ENCODE data around the gene NRAS.
A peak's percentile ranks its signal among the peaks of the same experiment; 100 is the strongest.
"Not testable (repeated sequence)": the region's sequence is repeated elsewhere in the genome, so short reads cannot be mapped to it uniquely, and the experiment has no call there.

Gene NRAS

DNA sequence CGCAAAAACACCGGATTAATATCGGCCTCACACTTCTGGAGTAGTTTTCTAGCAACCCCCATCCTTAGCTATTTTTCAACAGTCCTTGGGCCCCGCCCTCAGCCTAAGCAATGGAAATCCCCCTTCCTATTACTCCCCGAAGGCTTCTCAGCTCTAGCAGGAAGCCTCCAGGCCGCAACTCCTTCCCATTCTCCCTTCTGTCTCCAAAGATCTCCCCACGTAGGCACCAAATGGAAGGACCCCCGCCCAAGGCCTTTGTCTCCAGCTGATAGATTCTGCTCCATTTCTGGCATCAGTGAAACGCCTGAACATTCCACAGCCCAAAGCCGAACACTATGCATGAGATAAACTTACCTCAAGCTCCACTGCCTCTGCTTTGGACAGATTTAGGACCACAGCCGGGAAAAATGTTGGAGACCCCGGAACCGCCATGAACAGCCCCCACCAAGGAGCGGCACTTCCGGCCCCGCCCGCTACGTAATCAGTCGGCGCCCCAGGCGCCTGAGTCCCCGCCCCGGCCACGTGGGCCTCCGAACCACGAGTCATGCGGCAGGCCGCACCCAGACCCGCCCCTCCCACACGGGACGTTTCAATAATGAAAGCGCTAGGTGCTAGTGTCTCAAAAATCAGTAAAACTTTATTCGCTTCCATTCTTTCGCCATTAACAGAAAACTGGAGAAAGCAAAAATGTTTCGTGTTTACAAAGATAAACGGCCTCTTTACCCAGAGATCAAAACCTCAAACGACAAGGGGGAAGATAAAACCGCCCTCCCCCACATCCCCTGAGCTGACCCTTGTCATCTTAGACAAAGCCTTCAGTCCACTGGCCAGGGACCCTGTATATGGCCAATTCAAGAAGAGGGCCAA lies at the start of gene NRAS:
Gene NRAS (minus strand): TSS at position 468 of the 867 bp plus-strand sequence. CDS start 611 bp downstream, outside the sequence.
- DNase-seq = peak; percentile 46

DNA sequence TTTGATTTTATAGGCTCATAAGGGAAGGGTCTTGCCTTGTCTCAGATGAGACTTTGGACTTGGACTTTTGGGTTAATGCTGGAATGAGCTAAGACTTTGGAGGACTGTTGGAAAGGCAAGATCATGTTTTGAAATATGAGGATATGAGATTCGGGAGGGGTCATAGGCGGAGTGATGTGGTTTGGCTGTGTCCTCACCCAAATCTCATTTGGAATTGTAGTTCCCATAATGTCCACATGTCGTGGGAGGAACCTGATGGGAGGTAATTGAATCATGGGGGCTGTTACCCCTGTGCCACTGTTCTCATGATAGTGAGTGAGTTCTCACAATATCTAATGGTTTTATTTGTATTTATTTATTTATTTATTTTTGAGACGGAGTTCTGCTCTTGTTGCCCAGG lies 48.1 kb upstream of the NRAS start:
- DNase-seq = no peak

DNA sequence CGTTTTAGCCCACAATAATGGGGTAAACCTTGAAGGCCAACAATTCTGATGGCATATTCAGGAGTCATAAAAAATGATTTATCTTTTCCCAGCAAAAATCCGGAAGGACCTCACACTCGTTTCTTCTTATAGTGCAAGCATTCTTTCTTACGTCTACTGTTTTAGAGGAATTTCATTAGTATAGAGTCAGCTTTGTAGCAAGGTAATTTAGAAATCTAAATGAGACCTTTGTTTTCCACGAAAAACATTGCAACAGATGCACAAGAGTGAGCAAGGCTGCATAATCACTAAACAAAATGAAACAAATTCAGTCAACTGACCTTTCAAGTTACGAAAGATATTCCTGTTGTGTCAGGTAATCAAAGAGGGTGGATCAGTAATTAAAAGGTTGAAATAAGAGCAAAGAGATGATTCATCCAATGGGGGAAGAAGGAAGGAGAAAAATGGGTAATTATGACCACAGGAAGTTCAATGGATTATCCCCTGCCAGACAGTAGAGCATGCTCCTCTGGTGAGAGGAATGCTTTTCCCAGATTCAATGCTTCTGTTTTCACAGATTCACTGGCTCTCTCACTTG lies 41.8 kb upstream of the NRAS start:
- no peak for DNase-seq

DNA sequence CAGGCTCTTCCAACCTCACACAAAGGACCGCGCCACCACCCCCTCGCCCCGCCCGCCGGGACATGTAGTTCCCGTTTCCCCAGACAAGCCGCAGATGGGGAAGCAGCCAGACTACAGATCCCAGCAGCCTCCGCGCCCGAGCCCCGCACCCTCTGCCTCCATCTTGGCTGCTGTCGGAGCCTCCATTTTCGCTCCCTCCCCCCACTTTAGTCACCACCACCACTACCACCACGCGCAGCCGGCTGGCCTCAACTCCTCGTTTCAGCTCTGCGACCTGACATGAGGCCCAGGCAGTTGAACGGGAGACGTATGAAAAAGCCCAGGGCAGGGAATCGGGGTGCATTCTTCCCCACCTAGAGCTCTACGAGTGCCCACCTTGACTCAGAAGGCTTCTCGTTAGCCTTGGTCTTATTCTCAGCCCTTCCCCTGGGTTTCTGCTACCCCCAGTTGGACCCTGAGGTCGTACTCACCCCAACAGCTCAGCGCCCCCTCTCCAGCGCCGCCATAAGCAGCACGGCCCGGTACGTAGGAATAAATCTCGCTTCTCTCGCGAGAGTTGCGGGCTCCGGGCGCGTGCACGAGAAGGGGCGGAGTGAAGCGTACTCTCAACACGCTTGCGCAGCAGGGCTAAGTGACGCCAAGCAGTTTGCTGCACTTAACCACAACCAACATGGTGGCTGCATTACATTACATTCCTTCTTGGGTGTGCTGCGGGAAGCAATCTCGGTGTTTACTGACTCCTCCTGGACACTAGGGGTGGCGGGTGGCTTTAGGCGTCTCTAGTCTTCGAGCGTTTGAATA lies 41.1 kb upstream of the NRAS start, which contains the start of gene CSDE1:
Gene CSDE1 (minus strand): TSS at position 530 of the 801 bp plus-strand sequence. CDS start 18,094 bp downstream, outside the sequence.
- peak; percentile 62 for DNase-seq

DNA sequence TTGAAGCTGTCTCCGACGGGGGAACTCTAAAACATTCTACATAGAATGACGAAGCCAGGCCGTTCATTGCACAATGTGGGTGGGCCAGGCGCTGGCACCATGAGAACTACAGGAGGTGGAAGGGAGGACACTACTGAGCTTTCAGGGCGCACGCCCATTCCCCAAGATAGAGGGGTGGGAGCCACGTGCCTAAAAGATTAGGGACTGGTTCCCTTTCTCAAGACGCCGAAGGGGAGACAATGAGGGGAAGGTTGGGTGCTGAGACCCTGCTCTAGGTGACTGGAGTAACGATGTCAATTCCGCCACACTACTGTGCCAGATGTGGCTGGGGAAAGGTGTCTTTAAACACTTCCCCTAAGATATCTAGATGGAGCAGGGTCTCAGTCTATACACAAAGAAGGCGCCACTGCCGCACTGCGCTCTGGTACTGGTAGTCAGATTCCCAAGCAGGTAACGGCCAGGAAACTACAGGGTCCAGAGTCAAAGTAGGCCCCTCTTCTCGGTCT lies 40.4 kb upstream of the NRAS start:
- no peak for DNase-seq

DNA sequence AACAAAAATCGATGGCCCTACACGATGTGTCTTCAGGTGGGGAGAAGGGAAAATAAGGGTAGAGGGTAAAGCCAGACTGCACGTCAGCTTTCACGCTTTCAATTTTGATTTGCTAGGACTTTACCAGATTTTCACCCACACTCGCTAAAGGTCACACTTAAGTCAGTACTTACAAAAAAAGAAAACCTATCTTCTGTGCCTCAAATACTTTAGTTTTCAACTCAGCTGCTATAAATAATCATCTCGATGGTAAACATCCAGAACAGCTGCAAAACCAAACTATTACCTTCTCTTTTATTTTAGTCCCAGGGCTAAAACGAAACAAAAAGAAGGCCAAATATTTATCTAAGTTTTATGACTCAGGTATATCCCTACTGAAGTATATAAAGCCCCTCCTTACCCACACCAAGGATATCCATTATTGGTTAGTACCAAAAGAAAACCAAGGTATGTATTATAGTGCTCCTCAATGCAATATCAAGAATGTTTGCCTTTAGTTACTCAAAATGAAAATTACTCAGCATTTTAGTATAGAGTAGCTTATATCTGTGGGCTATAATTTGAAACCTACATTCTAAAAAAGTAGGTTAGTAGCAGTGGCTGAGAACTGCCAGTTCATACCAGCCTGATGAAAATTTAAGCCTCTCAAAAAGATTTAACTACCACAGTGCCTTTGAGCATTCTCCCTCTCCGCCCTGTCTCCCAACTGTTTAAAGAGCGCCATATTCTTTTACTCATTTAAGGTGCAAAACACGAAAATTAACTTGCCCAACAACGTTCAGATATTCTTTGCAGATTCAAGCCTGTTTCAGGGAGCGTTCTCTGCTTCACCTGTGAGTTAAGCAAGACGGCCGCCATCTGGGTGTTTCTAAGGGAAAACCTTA lies 39.7 kb upstream of the NRAS start:
- no peak for DNase-seq

DNA sequence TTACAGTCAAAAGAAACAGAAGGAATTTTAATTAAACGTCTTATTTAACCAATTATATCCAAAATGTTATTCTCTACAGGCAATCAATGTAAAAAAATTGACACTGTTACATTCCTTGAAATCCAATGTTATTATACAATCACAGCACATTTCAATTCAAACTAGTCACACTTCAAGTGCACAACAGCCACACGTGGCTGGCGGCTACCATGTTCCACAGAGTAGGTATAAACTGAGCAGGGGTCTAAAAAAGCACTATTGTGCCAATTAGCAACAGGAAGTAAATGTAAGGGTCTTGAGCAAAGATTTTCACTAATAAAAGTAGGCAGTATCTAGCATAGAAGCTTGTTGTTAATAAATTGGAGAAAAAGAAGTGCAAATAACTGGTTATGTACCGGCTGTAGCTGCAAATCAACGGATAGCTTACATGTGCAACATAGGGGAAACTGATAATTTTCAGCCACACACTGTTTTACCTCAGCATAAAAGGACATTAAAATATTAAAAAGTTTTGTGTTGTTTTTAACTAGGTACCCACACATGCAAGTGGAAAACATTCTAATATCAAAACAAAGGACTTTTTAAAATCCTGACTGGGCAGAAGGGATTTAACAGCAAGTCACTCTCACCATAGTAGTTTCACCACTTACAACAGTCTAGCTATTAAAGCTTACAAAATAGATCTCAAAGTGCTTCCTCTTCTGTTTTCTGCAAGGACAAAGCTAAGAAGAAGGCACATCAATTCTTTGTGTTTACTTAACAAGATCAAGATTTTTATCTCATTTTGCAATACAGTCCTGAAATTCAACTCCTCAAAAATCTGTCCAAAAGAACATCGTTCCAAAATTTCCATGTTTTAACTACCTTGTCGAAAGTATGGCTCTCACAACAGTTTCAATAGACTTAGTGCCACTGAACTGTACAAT lies 38.7 kb upstream of the NRAS start:
- no peak for DNase-seq

DNA sequence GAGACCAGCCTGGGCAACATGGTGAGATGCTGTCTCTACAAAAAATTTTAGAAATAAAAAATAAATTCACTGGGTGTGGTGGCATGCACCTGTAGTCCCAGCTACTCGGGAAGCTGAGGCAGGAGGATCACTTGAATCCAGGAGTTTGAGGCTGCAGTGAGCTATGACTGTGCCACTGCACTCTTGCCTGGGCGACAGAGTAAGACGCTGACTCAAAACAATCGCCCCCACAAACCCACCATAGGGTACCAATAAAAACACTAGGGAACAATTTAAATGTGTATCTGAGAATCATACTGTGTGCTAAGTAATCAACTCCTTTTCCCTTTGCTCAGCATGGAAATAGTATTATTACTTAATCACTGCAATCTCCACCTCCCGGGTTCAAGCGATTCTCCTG lies 37.1 kb upstream of the NRAS start:
- not testable (repeated sequence) for DNase-seq

DNA sequence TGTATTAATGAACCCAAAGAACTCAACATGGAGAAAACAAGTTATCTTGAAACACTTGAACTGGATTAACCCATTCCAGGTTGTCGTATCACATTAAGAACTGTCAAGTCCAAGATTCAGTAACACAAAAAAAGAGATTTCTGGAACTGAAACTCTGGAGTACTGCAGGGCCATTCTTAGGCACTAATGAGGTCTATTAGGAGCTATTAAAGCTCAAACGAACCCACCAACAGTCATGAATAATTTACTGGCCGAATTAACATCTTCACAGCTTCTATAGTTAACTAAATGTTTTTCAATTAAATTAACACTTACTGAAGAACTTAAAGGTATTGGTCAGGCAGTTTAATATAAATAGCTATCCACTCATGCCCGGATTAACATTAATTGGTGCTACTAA lies 36.6 kb upstream of the NRAS start:
- no peak for DNase-seq

DNA sequence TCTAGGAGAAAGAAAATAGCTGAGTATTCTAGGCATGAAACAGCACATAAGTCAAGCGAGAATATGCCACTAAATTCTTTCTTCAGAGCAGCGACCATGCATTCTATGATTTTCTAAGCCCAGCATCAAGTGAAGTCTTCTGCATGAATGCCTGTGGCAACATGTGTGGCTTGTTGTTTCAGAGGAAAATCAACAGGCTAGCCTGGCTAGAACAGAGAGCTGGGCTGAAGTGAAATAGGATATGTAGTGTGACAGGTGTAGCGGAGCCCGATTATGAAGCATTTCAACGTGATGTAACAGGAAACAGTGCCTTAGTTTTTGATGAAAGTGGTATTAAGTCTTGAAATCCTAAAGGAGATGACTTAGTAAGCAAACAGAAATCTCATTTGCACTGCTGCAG lies 34.2 kb upstream of the NRAS start:
- DNase-seq = no peak

DNA sequence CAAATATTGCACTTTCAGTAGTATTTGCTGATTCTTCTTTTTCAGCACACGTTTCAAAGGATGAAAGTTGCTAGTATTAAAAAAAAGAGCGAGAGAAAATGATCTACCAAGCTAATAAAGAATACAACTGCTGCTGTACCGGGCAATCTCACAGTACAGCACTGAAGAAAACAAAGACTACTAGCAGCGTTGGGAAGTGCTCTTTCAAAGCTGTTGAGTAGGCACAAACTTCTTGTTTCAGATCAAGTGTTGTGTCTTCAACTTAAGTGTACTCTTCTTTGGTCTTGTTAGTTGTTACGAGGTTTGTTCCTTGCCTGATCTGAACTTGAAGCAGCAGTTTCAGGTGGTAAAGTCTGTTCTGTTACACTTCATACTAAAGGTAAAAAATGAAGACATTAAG lies 33.3 kb upstream of the NRAS start:
- no peak for DNase-seq

DNA sequence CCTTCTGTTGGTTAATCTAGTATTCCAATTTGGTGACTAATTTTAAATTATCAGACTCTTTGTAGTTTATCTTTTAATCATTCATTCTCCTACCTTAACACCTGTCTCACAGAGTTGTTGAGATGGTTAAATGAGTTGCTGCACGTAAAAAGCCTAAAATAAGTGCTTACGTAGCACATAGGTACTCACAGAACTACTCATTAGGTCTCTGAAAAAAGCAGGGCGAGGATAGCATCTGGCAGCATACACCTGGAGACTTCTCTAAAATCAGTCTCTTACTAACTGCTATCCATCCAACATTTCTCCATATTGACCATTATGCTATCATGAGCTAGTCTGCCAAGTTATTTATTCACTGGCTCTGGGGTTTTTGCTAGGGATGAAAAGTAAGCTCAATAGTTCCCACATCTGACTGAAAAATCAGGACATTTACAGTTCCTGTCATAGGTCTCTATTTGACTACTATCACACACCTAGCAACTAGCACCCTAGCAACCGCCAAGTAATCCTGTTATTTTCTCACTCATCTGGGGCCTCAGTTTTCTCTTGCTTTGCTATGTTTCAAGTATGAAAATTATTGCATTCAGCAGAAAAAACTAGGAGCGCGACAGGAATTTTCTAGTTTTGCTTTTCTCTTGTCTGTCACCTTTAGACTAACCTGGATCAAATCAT lies 30.0 kb upstream of the NRAS start:
- DNase-seq = no peak

DNA sequence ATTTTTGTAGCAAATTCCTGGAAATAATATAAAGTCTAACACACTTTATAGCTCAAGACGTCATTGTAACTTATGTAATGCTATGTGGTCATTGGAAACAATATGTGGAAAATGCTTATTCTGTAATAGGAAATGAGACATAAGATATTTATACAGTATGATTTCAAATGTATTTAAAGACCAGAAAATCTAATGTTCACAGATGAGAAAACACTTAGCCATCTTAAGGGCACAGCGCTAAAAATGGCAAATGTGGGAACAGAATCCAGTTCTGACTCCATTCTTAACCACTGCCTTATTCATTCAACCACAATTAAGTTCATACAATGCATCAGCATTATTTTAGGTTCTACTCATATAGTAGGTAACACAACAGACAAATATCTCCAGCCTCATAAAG lies 28.7 kb upstream of the NRAS start:
- DNase-seq = no peak

DNA sequence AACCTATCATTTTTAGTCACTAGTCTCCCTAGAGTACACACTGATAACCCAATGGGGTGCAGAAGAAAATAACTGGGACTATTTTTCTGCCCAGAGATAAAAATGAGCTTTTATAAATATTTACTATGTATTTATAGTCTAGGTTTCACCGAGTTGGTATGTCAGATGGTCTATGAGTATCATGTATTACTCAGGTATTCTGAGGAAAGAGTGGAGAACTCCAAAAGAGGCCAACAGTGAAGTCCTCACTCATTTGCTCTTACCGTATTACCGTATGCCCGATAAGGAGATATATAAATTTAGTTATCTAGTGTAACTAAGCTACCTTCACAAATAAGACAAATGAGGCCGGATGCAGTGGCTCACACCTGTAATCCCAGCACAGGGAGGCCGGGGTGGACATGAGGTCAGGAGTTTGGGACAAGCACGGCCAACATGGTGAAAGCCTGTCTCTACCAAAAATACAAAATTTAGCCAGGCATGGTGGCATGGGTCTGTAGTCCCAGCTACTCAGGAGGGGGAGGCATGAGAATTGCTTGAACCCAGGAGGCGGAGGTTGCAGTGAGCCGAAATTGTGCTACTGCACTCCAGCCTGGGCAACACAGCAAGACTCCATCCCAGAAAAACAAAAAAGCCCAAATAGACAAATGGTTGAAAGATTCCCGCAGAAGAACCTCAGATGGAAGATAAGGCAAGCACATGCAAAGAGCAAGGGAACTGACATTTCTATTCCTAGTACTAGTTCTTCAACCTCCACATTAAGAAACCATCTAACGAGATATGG lies 25.6 kb upstream of the NRAS start:
- no peak for DNase-seq

DNA sequence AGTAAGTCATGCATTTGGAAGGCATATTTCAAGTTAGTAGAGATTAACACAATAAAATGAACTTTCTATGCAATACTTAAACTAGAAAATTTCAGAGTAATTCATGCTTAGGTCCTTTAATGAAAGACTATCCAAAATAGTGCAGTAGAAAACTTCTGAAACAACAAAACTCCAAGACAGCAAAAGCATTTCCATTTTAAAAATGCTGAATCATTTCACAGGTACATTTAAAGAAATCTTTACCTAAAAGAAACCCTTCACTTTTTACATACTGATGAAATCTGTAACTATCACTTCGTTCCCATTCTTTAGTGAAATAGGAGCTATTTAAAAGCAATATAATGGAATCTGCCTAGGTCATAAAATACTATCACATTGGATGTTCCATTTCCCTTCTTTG lies 23.8 kb upstream of the NRAS start:
- DNase-seq = no peak

DNA sequence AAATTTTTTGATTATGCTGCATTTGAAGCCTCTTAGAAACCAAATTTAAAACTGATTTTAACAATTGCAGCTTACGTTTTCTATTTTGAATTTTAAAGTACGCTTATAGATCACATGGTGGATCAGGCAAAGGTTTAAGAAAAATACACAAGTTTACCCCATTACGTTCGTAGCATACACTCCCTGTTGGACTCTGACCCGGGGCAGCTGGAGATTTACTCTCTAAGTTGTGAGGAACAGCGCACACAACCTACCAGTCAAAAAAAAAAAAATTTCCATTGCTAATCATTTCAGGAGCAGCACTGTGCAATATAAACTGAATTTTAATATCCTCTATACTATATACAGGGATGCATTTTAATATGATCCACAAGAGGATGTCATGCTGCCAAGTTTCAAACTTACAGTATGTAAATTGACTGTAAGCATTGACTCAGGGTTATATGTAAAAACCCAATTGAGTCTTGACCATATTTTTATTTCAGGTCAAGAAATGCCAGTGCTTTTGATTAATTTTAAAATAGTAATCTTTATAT lies 20.8 kb upstream of the NRAS start:
- no peak for DNase-seq

DNA sequence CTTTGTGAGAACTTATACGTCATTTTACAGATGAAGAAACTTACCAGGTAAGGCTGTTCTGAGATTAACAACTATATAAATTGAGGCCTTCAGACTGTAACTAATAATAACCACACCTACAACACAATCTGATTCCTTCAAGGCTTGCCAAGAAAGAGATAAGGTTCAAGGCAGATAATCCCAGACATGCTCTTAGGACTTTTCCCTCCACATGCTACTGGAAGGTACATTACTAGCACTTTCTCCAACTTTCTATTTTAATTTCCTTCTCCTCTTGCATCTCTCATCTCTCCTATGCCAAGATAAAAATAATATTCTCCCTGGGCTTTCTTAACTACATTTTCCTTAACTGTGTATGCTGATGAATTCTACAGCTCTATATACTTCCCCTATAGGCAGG lies 18.9 kb upstream of the NRAS start:
- DNase-seq = no peak

DNA sequence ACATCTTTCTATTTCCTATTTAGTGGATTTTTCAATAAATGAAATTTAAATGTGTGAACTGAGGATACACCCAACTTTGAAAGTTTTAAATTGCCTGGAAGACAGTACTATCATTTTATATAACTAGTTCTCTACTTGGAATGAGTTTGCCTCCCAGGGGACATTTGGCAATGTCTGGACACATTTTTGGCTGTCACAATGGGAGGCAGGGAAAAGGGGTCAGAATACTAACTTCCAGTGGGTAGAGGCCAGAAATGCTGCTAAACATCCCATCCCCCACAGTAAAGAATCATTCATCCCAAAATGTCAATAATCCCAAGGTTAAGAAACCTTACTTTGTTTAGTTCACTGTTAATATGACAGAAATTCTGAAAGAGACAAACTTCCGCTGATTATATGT lies 13.2 kb upstream of the NRAS start:
- no peak for DNase-seq

DNA sequence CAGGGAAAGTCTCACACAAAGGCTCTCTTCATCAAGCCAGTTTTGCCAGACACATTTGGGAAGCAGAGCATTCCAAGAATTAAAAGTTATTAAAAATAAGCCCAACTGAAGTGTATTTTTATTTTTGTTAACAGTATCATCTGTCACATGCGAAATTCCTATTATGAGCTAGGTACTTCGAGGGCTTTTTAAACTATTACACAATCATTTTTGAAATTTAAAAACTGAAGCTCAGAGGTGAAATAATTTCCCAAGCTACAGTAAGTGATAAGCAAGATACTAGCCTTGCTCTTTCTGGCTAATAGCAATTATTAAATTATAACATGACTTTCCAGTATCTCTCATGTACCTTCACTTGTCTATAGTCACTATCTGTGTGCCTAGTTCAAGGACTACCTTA lies 12.0 kb upstream of the NRAS start:
- DNase-seq = no peak

DNA sequence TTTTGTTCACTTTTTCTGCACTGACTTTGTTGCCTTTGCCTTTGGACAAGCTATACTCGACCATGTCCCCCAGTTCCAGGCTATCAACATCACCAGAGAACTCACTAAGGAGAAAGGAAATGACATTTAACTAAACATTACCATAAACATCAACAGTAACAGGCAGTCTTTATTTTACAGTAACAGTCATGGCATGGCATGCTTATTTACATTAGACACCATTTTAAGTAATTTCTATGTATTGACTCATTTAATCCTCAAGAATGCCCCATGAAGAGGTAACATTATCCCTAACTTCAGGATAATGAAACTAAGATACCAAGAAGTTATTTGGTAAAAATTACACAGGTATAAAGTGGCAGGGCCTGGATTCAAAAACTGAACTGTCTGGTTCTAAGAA lies 8.7 kb upstream of the NRAS start:
- no peak for DNase-seq

Measured in GOT3 (cell line).